ENCODE results near the gene PRR14L.

DNA sequence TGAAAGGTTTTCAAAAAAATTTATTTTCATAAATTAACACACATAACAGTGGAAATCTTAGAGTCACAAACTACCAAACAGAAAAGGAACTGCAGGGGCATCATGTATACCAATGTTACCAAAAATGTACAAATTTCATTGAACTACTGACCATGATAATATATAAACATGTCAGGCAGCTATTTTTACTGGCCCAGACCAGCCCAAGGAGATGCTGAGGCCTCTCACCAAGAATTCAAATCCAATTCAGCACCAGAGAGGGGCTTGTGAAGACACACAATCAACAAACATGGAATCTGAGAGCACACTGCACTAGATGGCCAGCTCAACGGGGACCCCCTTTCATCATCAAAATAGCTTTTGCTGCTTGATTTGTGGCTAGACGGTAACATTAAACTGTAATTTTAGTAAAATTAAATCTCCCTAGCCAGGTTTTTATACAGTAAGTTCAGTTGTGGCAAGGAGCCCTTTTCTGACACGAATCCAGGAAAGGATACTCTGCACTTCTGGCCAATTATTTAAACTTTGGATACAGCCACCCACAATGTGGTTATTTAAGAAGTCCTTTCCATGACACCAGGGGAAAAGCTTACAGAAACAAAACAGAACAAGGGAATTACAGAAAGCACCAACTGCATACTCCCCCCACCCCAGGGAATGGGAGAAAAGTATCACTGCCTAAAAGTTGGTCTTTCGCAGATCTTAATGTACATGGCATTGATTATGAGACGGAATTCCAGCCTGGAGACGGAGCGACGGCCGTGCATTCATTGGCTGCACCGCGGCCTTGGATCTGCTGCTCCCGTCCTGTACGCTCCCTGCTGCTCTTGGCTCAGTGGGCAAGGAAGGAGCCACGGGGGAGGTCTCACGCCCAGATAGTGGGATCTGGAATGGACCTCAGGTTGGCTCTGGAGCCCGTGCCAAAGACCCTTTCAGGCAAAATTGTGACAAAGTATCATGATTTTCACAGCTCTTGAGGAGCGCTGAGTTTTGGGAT is 68.3 kb downstream of the PRR14L start:
- TF ChIP-seq, protein P1, sequence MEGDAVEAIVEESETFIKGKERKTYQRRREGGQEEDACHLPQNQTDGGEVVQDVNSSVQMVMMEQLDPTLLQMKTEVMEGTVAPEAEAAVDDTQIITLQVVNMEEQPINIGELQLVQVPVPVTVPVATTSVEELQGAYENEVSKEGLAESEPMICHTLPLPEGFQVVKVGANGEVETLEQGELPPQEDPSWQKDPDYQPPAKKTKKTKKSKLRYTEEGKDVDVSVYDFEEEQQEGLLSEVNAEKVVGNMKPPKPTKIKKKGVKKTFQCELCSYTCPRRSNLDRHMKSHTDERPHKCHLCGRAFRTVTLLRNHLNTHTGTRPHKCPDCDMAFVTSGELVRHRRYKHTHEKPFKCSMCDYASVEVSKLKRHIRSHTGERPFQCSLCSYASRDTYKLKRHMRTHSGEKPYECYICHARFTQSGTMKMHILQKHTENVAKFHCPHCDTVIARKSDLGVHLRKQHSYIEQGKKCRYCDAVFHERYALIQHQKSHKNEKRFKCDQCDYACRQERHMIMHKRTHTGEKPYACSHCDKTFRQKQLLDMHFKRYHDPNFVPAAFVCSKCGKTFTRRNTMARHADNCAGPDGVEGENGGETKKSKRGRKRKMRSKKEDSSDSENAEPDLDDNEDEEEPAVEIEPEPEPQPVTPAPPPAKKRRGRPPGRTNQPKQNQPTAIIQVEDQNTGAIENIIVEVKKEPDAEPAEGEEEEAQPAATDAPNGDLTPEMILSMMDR (IDR thresholded peaks at IDR 0.05) = no peak
- TF ChIP-seq POLR2A (IDR thresholded peaks at IDR 0.05) (no peak), EP300 (IDR thresholded peaks at IDR 0.05) (no peak)
